Measurements from ENCODE around the gene TRIM14. TPM values are rescaled to one million over a fixed set of nuclear protein-coding genes. Genes with fewer than 3 reads are reported as not detected.

Gene TRIM14
- total RNA-seq, 1 experiment from 2014 or later: 34.5 TPM

- Mint-ChIP-seq H3K36me3 (ENCODE audit: insufficient read depth, unreplicated experiment) (peaks cover 48% of the 10 kb centered on the region), H3K9me3 (ENCODE audit: unreplicated experiment) (no peaks in the 10 kb centered on the region), H3K4me1 (ENCODE audit: low read depth, unreplicated experiment) (no peaks in the 10 kb centered on the region), H3K27me3 (ENCODE audit: insufficient read depth, unreplicated experiment) (no peaks in the 10 kb centered on the region), H3K27ac (ENCODE audit: unreplicated experiment) (no peak overlapping the region), H3K4me3 (ENCODE audit: unreplicated experiment) (no peak overlapping the region)
- CTCF ChIA-PET: no interaction called here
- intact Hi-C loops (cut with micrococcal nuclease; ENCODE audit: unreplicated experiment): no loop called here
- no TSS peak for BruUV-seq (replicated peaks)
- no peak for DNase-seq
- H3K9me3 ChIP-seq: no peaks in the 10 kb centered on the region
- no peaks in the 10 kb centered on the region for H3K4me1 ChIP-seq
- H3K36me3 ChIP-seq (ENCODE audit: control insufficient read depth, insufficient read depth, low read length): peaks cover 2% of the 10 kb centered on the region; the same call in 1 of the 2 replicates
- no peaks in the 10 kb centered on the region for H3K27me3 ChIP-seq (replicated peaks; ENCODE audit: control insufficient read depth, insufficient read depth, low read length)
- no peak overlapping the region for H3K4me3 ChIP-seq (ENCODE audit: low read depth, low read length)
- TF ChIP-seq CTCF (IDR thresholded peaks at IDR 0.05; ENCODE audit: insufficient read depth in 1 of 2, low read depth in 1 of 2, low read length in 1 of 2, severe bottlenecking in 1 of 2, unreplicated experiment in 1 of 2): no peak
- POLR2A ChIA-PET: no interaction called here
Measured at GRCh38 chr9:98066235-98066634, 52.8 kb downstream of the TRIM14 start.

GRCh38 chr9:98064623-98065392, 54.2 kb downstream of the TRIM14 start:
- no peak overlapping the region for H3K27ac Mint-ChIP-seq (ENCODE audit: unreplicated experiment)
- TF ChIP-seq CTCF (IDR thresholded peaks at IDR 0.05; ENCODE audit: insufficient read depth in 1 of 2, low read depth in 1 of 2, low read length in 1 of 2, severe bottlenecking in 1 of 2, unreplicated experiment in 1 of 2): no peak

GRCh38 chr9:98062161-98062560, 56.9 kb downstream of the TRIM14 start:
- H3K27me3 Mint-ChIP-seq (ENCODE audit: insufficient read depth, unreplicated experiment): no peaks in the 10 kb centered on the region
- intact Hi-C loops (cut with micrococcal nuclease; ENCODE audit: unreplicated experiment): no loop called here
- BruUV-seq (replicated peaks): no TSS peak
- no peaks in the 10 kb centered on the region for H3K4me1 Mint-ChIP-seq (ENCODE audit: low read depth, unreplicated experiment)
- peaks cover 43% of the 10 kb centered on the region for H3K36me3 Mint-ChIP-seq (ENCODE audit: insufficient read depth, unreplicated experiment)
- Histone ChIP-seq H3K4me1 (peaks cover 7% of the 10 kb centered on the region), H3K4me3 (ENCODE audit: low read depth, low read length) (no peak overlapping the region), H3K9me3 (no peaks in the 10 kb centered on the region), H3K36me3 (ENCODE audit: control insufficient read depth, insufficient read depth, low read length) (peaks cover 3% of the 10 kb centered on the region), H3K27me3 (replicated peaks; ENCODE audit: control insufficient read depth, insufficient read depth, low read length) (no peaks in the 10 kb centered on the region)
- no peak overlapping the region for H3K27ac Mint-ChIP-seq (ENCODE audit: unreplicated experiment)
- ChIA-PET CTCF (no interaction called here), POLR2A (no interaction called here)
- no peak for DNase-seq
- no peak for TF ChIP-seq CTCF (IDR thresholded peaks at IDR 0.05; ENCODE audit: insufficient read depth in 1 of 2, low read depth in 1 of 2, low read length in 1 of 2, severe bottlenecking in 1 of 2, unreplicated experiment in 1 of 2)
- H3K9me3 Mint-ChIP-seq (ENCODE audit: unreplicated experiment): no peaks in the 10 kb centered on the region
- no peak overlapping the region for H3K4me3 Mint-ChIP-seq (ENCODE audit: unreplicated experiment)

More at GRCh38 chr9:98064623-98065392, 54.2 kb downstream of the TRIM14 start:
- ChIA-PET CTCF (no interaction called here), POLR2A (no interaction called here)
- H3K36me3 Mint-ChIP-seq (ENCODE audit: insufficient read depth, unreplicated experiment): peaks cover 54% of the 10 kb centered on the region
- intact Hi-C loops (cut with micrococcal nuclease; ENCODE audit: unreplicated experiment): no loop called here
- no TSS peak for BruUV-seq (replicated peaks)
- DNase-seq: no peak
- H3K27me3 ChIP-seq (replicated peaks; ENCODE audit: control insufficient read depth, insufficient read depth, low read length): no peaks in the 10 kb centered on the region
- no peak overlapping the region for H3K4me3 ChIP-seq (ENCODE audit: low read depth, low read length)
- no peaks in the 10 kb centered on the region for H3K4me1 Mint-ChIP-seq (ENCODE audit: low read depth, unreplicated experiment)
- H3K9me3 Mint-ChIP-seq (ENCODE audit: unreplicated experiment): no peaks in the 10 kb centered on the region
- no peaks in the 10 kb centered on the region for H3K9me3 ChIP-seq
- H3K36me3 ChIP-seq (ENCODE audit: control insufficient read depth, insufficient read depth, low read length): peaks cover 3% of the 10 kb centered on the region
- H3K4me1 ChIP-seq: no peaks in the 10 kb centered on the region
- no peaks in the 10 kb centered on the region for H3K27me3 Mint-ChIP-seq (ENCODE audit: insufficient read depth, unreplicated experiment)
- H3K4me3 Mint-ChIP-seq (ENCODE audit: unreplicated experiment): no peak overlapping the region

Data from Caco-2 (cell line).